DMS79 (cell line): Measurements from ENCODE around the gene ABHD14A.

ENCODE experiments used
- DNase-seq: peaks from one replicate; lab custom pipeline; 2025; lab: John Stamatoyannopoulos, UW

ABHD14A gene

GRCh38 chr3:52020796-52021195, 45.9 kb downstream of the ABHD14A start:
- DNase-seq: no peak

- DNase-seq: no peak
Measured at GRCh38 chr3:52021489-52022268, 46.8 kb downstream of the ABHD14A start.

- no peak for DNase-seq
Measured at GRCh38 chr3:52022323-52023100, 47.6 kb downstream of the ABHD14A start.

- no peak for DNase-seq
Measured at GRCh38 chr3:52023101-52023770, 48.4 kb downstream of the ABHD14A start.

GRCh38 chr3:52023860-52024764, 49.2 kb downstream of the ABHD14A start:
- no peak for DNase-seq

- no peak for DNase-seq
Measured at GRCh38 chr3:52024765-52025452, 50.0 kb downstream of the ABHD14A start.

- DNase-seq: no peak
Measured at GRCh38 chr3:52025453-52025852, 50.6 kb downstream of the ABHD14A start.

GRCh38 chr3:52026041-52026440, 51.2 kb downstream of the ABHD14A start:
- no peak for DNase-seq

GRCh38 chr3:52028572-52028971, 53.7 kb downstream of the ABHD14A start:
- DNase-seq: no peak

- no peak for DNase-seq
Measured at GRCh38 chr3:52029053-52029452, 54.2 kb downstream of the ABHD14A start.

- no peak for DNase-seq
Measured at GRCh38 chr3:52029535-52029934, 54.7 kb downstream of the ABHD14A start.
